Measurements from ENCODE around the gene MAP3K15. TPM values are rescaled to one million over a fixed set of nuclear protein-coding genes. Genes with fewer than 3 reads are reported as not detected.

MAP3K15 gene
- total and polyA plus RNA-seq, 5 donors = 0.09 to 0.45 (median 0.20) TPM; not detected in 1

GRCh38 chrX:19347916-19348315 lies 167.4 kb downstream of the MAP3K15 start:
- Histone ChIP-seq H3K4me1 (ENCODE audit: control insufficient read depth, insufficient read depth, low read length) (no peaks in the 10 kb centered on the region), H3K9me3 (ENCODE audit: control insufficient read depth, low read length) (no peaks in the 10 kb centered on the region), H3K4me3 (ENCODE audit: low read length) (no peak overlapping the region), H3K27me3 (ENCODE audit: control insufficient read depth, insufficient read depth) (no peaks in the 10 kb centered on the region), H3K27ac (ENCODE audit: low read length) (no peak overlapping the region)
- no peak for DNase-seq
- no peak for ATAC-seq
- WGBS = 70% methylated on average over 3 of the region's 3 CpGs
- intact Hi-C loops (cut with DNase I) = no loop called here

GRCh38 chrX:19344661-19345060 lies 170.6 kb downstream of the MAP3K15 start:
- intact Hi-C loops (cut with DNase I) = no loop called here

GRCh38 chrX:19343535-19344408 lies 171.5 kb downstream of the MAP3K15 start, which contains the start of gene PDHA1:
Gene PDHA1 (plus strand): TSS chrX:19343927. CDS start chrX:19344038, 111 bp downstream.
- under 1% methylated on average over 80 of the region's 81 CpGs for WGBS
- peak within 1 kb of the TSS; percentile 89 for H3K27ac ChIP-seq (ENCODE audit: low read length)
- intact Hi-C loops (cut with DNase I) = no loop called here

More at GRCh38 chrX:19344661-19345060, 170.6 kb downstream of the MAP3K15 start:
- ATAC-seq (no peak), DNase-seq (no peak)
- peak overlapping the region; percentile 75 for H3K4me3 ChIP-seq (ENCODE audit: low read length)
- H3K27me3 ChIP-seq (ENCODE audit: control insufficient read depth, insufficient read depth) = no peaks in the 10 kb centered on the region
- WGBS = 10% methylated on average over 10 of the region's 10 CpGs
- H3K27ac ChIP-seq (ENCODE audit: low read length) = peak overlapping the region; percentile 58
- no peaks in the 10 kb centered on the region for H3K4me1 ChIP-seq (ENCODE audit: control insufficient read depth, insufficient read depth, low read length)
- H3K9me3 ChIP-seq (ENCODE audit: control insufficient read depth, low read length) = no peaks in the 10 kb centered on the region

GRCh38 chrX:19343085-19343534 lies 172.2 kb downstream of the MAP3K15 start:
- Histone ChIP-seq H3K4me1 (ENCODE audit: control insufficient read depth, insufficient read depth, low read length) (no peaks in the 10 kb centered on the region), H3K4me3 (ENCODE audit: low read length) (peak overlapping the region; percentile 26), H3K9me3 (ENCODE audit: control insufficient read depth, low read length) (no peaks in the 10 kb centered on the region), H3K27ac (ENCODE audit: low read length) (peak overlapping the region; percentile 74), H3K27me3 (ENCODE audit: control insufficient read depth, insufficient read depth) (no peaks in the 10 kb centered on the region)
- WGBS = 35% methylated on average over 11 of the region's 11 CpGs
- ATAC-seq (no peak), DNase-seq (no peak)
- intact Hi-C loops (cut with DNase I) = no loop called here

More at GRCh38 chrX:19343535-19344408, 171.5 kb downstream of the MAP3K15 start, which contains the start of gene PDHA1:
- no peaks in the 10 kb centered on the region for H3K4me1 ChIP-seq (ENCODE audit: control insufficient read depth, insufficient read depth, low read length)
- H3K9me3 ChIP-seq (ENCODE audit: control insufficient read depth, low read length) = no peaks in the 10 kb centered on the region
- peak; percentile 99 for ATAC-seq
- DNase-seq = peak; percentile 94 to 98 (median 97)
- H3K27me3 ChIP-seq (ENCODE audit: control insufficient read depth, insufficient read depth) = no peaks in the 10 kb centered on the region
- H3K4me3 ChIP-seq (ENCODE audit: low read length) = peak within 1 kb of the TSS; percentile 75

GRCh38 chrX:19342331-19342906 lies 172.9 kb downstream of the MAP3K15 start:
- H3K4me1 ChIP-seq (ENCODE audit: control insufficient read depth, insufficient read depth, low read length) = no peaks in the 10 kb centered on the region
- intact Hi-C loops (cut with DNase I) = no loop called here
- H3K27me3 ChIP-seq (ENCODE audit: control insufficient read depth, insufficient read depth) = no peaks in the 10 kb centered on the region
- H3K9me3 ChIP-seq (ENCODE audit: control insufficient read depth, low read length) = no peaks in the 10 kb centered on the region
- peak overlapping the region; percentile 50 for H3K27ac ChIP-seq (ENCODE audit: low read length)
- 45% methylated on average over 6 of the region's 6 CpGs for WGBS
- no peak for ATAC-seq
- H3K4me3 ChIP-seq (ENCODE audit: low read length) = no peak overlapping the region
- no peak for DNase-seq

- no peak overlapping the region for H3K27ac ChIP-seq (ENCODE audit: low read length)
- no peak overlapping the region for H3K4me3 ChIP-seq (ENCODE audit: low read length)
- H3K27me3 ChIP-seq (ENCODE audit: control insufficient read depth, insufficient read depth) = no peaks in the 10 kb centered on the region
- DNase-seq = no peak
- intact Hi-C loops (cut with DNase I) = loop anchor here (5.0 to 10.0 kb wide), 4 partner anchors 400 to 950 kb away; no protein-coding TSS in a partner anchor
- WGBS = 59% methylated on average over 16 of the region's 16 CpGs
- H3K9me3 ChIP-seq (ENCODE audit: control insufficient read depth, low read length) = no peaks in the 10 kb centered on the region
- no peak for ATAC-seq
- peaks cover 1% of the 10 kb centered on the region for H3K4me1 ChIP-seq (ENCODE audit: control insufficient read depth, insufficient read depth, low read length)
Observed at GRCh38 chrX:19334945-19335626, 180.2 kb downstream of the MAP3K15 start.

GRCh38 chrX:19332983-19333382 lies 182.3 kb downstream of the MAP3K15 start:
- 11% methylated on average over 5 of the region's 5 CpGs for WGBS

GRCh38 chrX:19331831-19332230 lies 183.5 kb downstream of the MAP3K15 start:
- Histone ChIP-seq H3K4me1 (ENCODE audit: control insufficient read depth, insufficient read depth, low read length) (peaks cover 1% of the 10 kb centered on the region), H3K9me3 (ENCODE audit: control insufficient read depth, low read length) (no peaks in the 10 kb centered on the region), H3K27ac (ENCODE audit: low read length) (no peak overlapping the region), H3K27me3 (ENCODE audit: control insufficient read depth, insufficient read depth) (no peaks in the 10 kb centered on the region), H3K4me3 (ENCODE audit: low read length) (no peak overlapping the region)
- DNase-seq (no peak), ATAC-seq (no peak)
- intact Hi-C loops (cut with DNase I) = loop anchor here (5.0 to 10.0 kb wide), 4 partner anchors 397 to 947 kb away; no protein-coding TSS in a partner anchor
- WGBS = 90% methylated on average over 10 of the region's 10 CpGs

More at GRCh38 chrX:19332983-19333382, 182.3 kb downstream of the MAP3K15 start:
- intact Hi-C loops (cut with DNase I) = loop anchor here (5.0 to 10.0 kb wide), 4 partner anchors 398 to 948 kb away; no protein-coding TSS in a partner anchor
- H3K4me1 ChIP-seq (ENCODE audit: control insufficient read depth, insufficient read depth, low read length) = peaks cover 1% of the 10 kb centered on the region
- H3K27me3 ChIP-seq (ENCODE audit: control insufficient read depth, insufficient read depth) = no peaks in the 10 kb centered on the region
- H3K9me3 ChIP-seq (ENCODE audit: control insufficient read depth, low read length) = no peaks in the 10 kb centered on the region
- no peak overlapping the region for H3K27ac ChIP-seq (ENCODE audit: low read length)
- peak; percentile 59 for ATAC-seq
- H3K4me3 ChIP-seq (ENCODE audit: low read length) = no peak overlapping the region
- DNase-seq = peak; percentile 44 to 81 (median 76)

GRCh38 chrX:19326567-19326966 lies 188.7 kb downstream of the MAP3K15 start:
- Histone ChIP-seq H3K9me3 (ENCODE audit: control insufficient read depth, low read length) (no peaks in the 10 kb centered on the region), H3K4me3 (ENCODE audit: low read length) (no peak overlapping the region), H3K4me1 (ENCODE audit: control insufficient read depth, insufficient read depth, low read length) (no peaks in the 10 kb centered on the region), H3K27ac (ENCODE audit: low read length) (no peak overlapping the region), H3K27me3 (ENCODE audit: control insufficient read depth, insufficient read depth) (no peaks in the 10 kb centered on the region)
- DNase-seq (no peak), ATAC-seq (no peak)
- WGBS = 91% methylated on average over 2 of the region's 2 CpGs
- intact Hi-C loops (cut with DNase I) = no loop called here

Data from right cardiac atrium (tissue), 5 donors.